Right lobe of liver (tissue), 4 donors: ENCODE data around the gene TNKS1BP1.

Experiments used
- CTCF ChIP-seq, 4 donors: fragments of 200-600 bp in 3 of 4; fragments of 450-650 bp in 1 of 4; IDR thresholded peaks; one replicate each; pipeline versions ENCODE4 v1.5.1 to v1.8.0; 2016 to 2022; ENCODE audit warnings: antibody characterized with exemption in 4 of 4, mild to moderate bottlenecking in 2 of 4
- POLR2A ChIP-seq: fragments of 450-650 bp; IDR thresholded peaks from one replicate; pipeline ENCODE4 v1.6.1; 2017; ENCODE audit warnings: antibody characterized with exemption, mild to moderate bottlenecking
- donor health status: DM: no; HTN: no; CAD: no.
- donor health status: DM: no; HTN: no; CAD: no.
- donor health status: DM: no; HTN: yes; CAD: no.

- TF ChIP-seq CTCF (IDR thresholded peaks at IDR 0.05) (no peak), POLR2A (no peak)
These were observed 11.0 kb downstream of the TNKS1BP1 start for GRCh38 chr11:57313788-57314135.
